ENCODE results near the gene KRT83. TPM values are rescaled to one million over a fixed set of nuclear protein-coding genes. Genes with fewer than 3 reads are reported as not detected.

Gene KRT83
- total RNA-seq, 3 donors from 2014 or later = not detected

- DNase-seq (no peak), ATAC-seq (no peak)
- Histone ChIP-seq H3K36me3 (ENCODE audit: low read depth) (no peaks in the 10 kb centered on the region), H3K4me1 (ENCODE audit: low read depth) (no peaks in the 10 kb centered on the region), H3K4me3 (no peak overlapping the region), H3K9me3 (no peaks in the 10 kb centered on the region)
- TF ChIP-seq, protein P1, sequence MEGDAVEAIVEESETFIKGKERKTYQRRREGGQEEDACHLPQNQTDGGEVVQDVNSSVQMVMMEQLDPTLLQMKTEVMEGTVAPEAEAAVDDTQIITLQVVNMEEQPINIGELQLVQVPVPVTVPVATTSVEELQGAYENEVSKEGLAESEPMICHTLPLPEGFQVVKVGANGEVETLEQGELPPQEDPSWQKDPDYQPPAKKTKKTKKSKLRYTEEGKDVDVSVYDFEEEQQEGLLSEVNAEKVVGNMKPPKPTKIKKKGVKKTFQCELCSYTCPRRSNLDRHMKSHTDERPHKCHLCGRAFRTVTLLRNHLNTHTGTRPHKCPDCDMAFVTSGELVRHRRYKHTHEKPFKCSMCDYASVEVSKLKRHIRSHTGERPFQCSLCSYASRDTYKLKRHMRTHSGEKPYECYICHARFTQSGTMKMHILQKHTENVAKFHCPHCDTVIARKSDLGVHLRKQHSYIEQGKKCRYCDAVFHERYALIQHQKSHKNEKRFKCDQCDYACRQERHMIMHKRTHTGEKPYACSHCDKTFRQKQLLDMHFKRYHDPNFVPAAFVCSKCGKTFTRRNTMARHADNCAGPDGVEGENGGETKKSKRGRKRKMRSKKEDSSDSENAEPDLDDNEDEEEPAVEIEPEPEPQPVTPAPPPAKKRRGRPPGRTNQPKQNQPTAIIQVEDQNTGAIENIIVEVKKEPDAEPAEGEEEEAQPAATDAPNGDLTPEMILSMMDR (IDR thresholded peaks at IDR 0.05) = no peak
- intact Hi-C loops (cut with DNase I, micrococcal nuclease) = no loop called here
Observed at GRCh38 chr12:52284562-52285171, 36.5 kb downstream of the KRT83 start.

- DNase-seq = peak in 1 of 3 donors; percentile 25
- Histone ChIP-seq H3K4me1 (ENCODE audit: low read depth) (no peaks in the 10 kb centered on the region), H3K4me3 (no peak overlapping the region), H3K36me3 (ENCODE audit: low read depth) (no peaks in the 10 kb centered on the region), H3K9me3 (no peaks in the 10 kb centered on the region)
- TF ChIP-seq, protein P1 (IDR thresholded peaks at IDR 0.05) = no peak
- ATAC-seq = peak; percentile 26
- intact Hi-C loops (cut with DNase I, micrococcal nuclease) = no loop called here
Observed at GRCh38 chr12:52280796-52281560, 40.2 kb downstream of the KRT83 start.

DNA sequence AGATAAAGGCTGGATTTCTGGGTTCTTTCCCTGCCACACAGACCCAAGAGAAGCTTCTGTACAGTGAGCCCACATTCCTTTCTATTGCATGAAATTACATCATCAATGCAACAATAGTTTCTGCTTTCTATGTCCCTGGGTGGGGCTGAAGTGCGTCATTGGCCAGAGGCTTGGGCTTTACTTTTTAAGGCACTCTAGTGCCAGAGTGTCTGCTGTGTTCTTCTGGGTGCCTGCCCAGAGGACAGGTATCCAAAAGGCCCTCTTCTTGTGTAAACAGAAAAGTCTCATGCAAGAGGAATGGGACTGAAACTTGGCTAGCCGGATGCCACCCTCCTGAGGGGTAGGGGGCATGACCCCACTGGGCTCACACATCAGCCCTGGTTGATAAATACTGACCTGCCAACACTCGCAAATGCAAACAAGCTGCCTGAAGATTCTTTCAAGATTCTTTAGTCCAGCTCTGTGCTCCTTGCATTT, 40.8 kb downstream of the KRT83 start:
- peak; percentile 57 for ATAC-seq
- H3K4me3 ChIP-seq = no peak overlapping the region
- no peaks in the 10 kb centered on the region for H3K36me3 ChIP-seq (ENCODE audit: low read depth)
- H3K9me3 ChIP-seq = no peaks in the 10 kb centered on the region
- TF ChIP-seq, protein P1 (IDR thresholded peaks at IDR 0.05) = no peak
- intact Hi-C loops (cut with DNase I, micrococcal nuclease) = no loop called here
- H3K4me1 ChIP-seq (ENCODE audit: low read depth) = no peaks in the 10 kb centered on the region
- DNase-seq = peak in 1 of 3 donors; percentile 13

GRCh38 chr12:52279422-52280318, 41.5 kb downstream of the KRT83 start:
- no peaks in the 10 kb centered on the region for H3K9me3 ChIP-seq
- H3K36me3 ChIP-seq (ENCODE audit: low read depth) = no peaks in the 10 kb centered on the region
- TF ChIP-seq, protein P1 (IDR thresholded peaks at IDR 0.05) = no peak
- no peak for ATAC-seq
- no peak overlapping the region for H3K4me3 ChIP-seq
- intact Hi-C loops (cut with DNase I, micrococcal nuclease) = no loop called here
- H3K4me1 ChIP-seq (ENCODE audit: low read depth) = no peaks in the 10 kb centered on the region
- DNase-seq = no peak

DNA sequence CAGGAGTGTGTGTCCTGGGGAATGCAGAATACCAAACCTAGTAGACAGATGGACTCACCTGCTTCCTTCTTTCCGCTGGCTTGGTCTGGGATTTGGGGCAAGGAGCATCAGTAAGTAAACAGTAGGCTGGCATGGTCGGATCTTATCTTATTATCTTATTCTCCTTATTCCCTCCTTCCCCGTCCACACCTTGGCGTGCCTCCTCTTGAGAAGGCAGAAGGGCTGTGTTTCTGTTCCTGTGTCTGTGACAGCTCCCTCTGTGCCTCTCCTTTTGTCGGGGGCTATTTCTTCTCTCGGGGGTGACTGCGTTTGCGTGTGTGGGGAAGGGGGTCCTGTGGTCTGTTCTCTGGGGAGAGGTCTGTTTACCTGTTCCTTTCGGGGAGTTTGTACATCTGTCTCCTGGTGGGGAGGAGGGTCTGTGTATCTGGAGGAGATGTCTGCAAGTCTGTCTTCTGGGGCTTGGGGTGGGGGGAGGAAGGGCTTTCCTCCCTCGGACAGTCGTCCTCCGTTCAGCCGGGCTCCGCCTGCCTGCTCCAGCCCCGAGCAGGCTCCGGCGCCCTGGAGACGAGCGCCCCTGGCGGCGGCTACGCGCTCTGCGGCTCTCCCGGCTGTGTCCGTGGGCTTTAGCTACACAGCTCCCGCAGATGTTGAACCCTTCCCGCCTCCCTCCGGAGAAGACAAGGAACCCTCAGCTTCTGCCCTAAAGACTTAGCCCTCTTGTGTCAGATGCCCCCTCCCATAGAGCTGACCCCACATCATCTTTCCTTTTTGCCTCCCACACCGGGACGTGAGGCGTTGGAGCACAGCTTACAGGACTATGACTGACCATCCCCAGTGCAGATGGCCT, 42.4 kb downstream of the KRT83 start:
- intact Hi-C loops (cut with DNase I, micrococcal nuclease) = no loop called here
- TF ChIP-seq, protein P1 (IDR thresholded peaks at IDR 0.05) = peak; percentile 96
- DNase-seq = peak; percentile 72 to 87 (median 86)
- Histone ChIP-seq H3K36me3 (ENCODE audit: low read depth) (no peaks in the 10 kb centered on the region), H3K4me1 (ENCODE audit: low read depth) (no peaks in the 10 kb centered on the region), H3K9me3 (no peaks in the 10 kb centered on the region), H3K4me3 (no peak overlapping the region)
- ATAC-seq = peak; percentile 96
